GM12873 (cell line): ENCODE results near the gene OR8D1.

Experiments
- CTCF ChIP-seq: IDR thresholded peaks from 2 replicates; pipeline ENCODE4 v1.5.1; 2012; ENCODE audit warnings: low read depth, mild to moderate bottlenecking, moderate library complexity, low read length, control low read depth; ENCODE audit not compliant: insufficient read depth; ENCODE audit errors: missing control alignments

OR8D1 gene

GRCh38 chr11:124329787-124330478 lies 16.2 kb upstream of the OR8D1 start:
- no peak for TF ChIP-seq CTCF

GRCh38 chr11:124327775-124328174 lies 14.0 kb upstream of the OR8D1 start:
- no peak for TF ChIP-seq CTCF

GRCh38 chr11:124322356-124322755 lies 8.6 kb upstream of the OR8D1 start:
- no peak for TF ChIP-seq CTCF

- no peak for TF ChIP-seq CTCF
Observed at GRCh38 chr11:124320097-124320496, 6.3 kb upstream of the OR8D1 start, which contains the start of gene OR8D2. OR8D2 (minus strand) TSS chr11:124320197; CDS start chr11:124320197, 0 bp downstream.

- no peak for TF ChIP-seq CTCF
Observed at GRCh38 chr11:124315052-124315451, 1.3 kb upstream of the OR8D1 start.

- TF ChIP-seq CTCF, result no peak
Observed at GRCh38 chr11:124313131-124313530, 618 bp downstream of the OR8D1 start.

- TF ChIP-seq CTCF, result no peak
Observed at GRCh38 chr11:124311670-124312069, 2.1 kb downstream of the OR8D1 start.
